Measurements from ENCODE around the gene PKP1. TPM values are rescaled to one million over a fixed set of nuclear protein-coding genes. Genes with fewer than 3 reads are reported as not detected.

PKP1 gene
- total and polyA plus RNA-seq, 8 donors = 0.17 to 2.8 (median 0.20) TPM

DNA sequence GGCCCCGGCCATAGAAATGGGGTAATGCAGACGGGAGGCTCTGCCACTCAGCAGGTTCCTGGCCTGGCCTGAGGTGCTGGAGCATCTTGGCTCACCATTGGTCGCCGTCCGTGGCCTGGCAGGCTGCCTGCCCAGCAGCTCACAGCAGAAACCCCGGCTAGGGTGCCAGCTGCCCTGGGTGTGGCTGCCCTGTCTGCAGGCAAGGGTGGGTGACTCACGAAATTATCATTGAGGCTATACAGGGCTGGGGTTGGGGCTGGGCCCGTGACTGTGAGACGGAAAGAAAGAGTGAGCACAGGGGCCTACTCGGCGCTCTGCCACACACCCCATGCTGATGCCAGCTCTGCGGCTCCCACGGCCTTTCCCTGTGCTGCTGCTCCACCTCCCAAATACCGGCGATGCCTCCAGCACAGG lies 8.0 kb upstream of the PKP1 start:
- peak; percentile 67 for ATAC-seq
- Histone ChIP-seq H3K4me3 (no peak overlapping the region), H3K36me3 (no peaks in the 10 kb centered on the region), H3K4me1 (no peaks in the 10 kb centered on the region), H3K9me3 (no peaks in the 10 kb centered on the region), H3K27me3 (peaks cover 0 to 6% of the 10 kb centered on the region in 2 donors), H3K27ac (no peak overlapping the region)
- no peak for DNase-seq
- TF ChIP-seq, protein P1, sequence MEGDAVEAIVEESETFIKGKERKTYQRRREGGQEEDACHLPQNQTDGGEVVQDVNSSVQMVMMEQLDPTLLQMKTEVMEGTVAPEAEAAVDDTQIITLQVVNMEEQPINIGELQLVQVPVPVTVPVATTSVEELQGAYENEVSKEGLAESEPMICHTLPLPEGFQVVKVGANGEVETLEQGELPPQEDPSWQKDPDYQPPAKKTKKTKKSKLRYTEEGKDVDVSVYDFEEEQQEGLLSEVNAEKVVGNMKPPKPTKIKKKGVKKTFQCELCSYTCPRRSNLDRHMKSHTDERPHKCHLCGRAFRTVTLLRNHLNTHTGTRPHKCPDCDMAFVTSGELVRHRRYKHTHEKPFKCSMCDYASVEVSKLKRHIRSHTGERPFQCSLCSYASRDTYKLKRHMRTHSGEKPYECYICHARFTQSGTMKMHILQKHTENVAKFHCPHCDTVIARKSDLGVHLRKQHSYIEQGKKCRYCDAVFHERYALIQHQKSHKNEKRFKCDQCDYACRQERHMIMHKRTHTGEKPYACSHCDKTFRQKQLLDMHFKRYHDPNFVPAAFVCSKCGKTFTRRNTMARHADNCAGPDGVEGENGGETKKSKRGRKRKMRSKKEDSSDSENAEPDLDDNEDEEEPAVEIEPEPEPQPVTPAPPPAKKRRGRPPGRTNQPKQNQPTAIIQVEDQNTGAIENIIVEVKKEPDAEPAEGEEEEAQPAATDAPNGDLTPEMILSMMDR (IDR thresholded peaks at IDR 0.05) = no peak
- intact Hi-C loops (cut with DNase I) = no loop called here

DNA sequence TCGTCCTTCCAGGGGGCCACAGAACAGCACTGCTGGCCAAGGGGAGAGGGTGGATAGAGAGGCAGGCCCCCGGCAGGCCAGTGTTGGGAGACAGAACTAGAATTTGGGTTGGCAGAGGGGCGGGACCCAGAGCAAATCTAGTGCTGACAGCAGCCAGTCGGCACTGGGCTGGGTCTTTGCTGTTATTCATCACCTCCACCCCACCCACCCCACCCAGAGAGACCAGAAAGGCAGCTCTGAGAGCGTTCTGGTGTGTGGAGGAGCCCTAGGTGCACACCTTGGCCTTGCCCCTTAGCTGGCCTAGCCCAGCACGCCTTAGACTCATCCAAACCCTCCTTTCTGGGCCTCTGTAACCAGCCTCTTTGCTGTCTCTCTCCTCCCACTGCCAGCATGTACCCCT lies 6.4 kb upstream of the PKP1 start:
- Histone ChIP-seq H3K4me3 (no peak overlapping the region), H3K27ac (no peak overlapping the region), H3K9me3 (no peaks in the 10 kb centered on the region), H3K4me1 (no peaks in the 10 kb centered on the region), H3K27me3 (peaks cover 0 to 22% of the 10 kb centered on the region in 2 donors), H3K36me3 (no peaks in the 10 kb centered on the region)
- DNase-seq (no peak), ATAC-seq (no peak)
- TF ChIP-seq, protein P1 (IDR thresholded peaks at IDR 0.05) = no peak
- intact Hi-C loops (cut with DNase I) = no loop called here

DNA sequence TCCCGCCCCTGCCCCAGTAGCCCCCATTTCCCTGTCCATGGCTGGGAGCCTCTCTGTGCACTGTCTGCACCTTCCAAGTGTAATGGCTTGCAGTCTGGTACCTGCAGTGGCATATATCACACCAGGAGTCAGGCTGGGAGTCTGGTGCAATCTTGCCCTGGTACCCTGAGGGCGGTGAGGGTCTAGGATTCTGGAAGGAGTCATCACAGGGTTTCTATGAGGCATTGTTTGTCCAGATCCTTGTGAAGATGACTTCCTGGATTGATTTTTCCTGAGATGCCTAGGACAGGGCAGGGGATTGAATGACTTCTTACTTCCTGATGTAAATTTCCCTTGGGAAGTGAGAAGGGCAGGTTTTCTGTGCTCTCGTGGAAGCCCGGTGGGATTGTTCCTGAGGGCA lies 5.9 kb upstream of the PKP1 start:
- DNase-seq = no peak
- no peak for ATAC-seq
- Histone ChIP-seq H3K4me3 (no peak overlapping the region), H3K27me3 (peaks cover 2 to 27% of the 10 kb centered on the region in 2 donors), H3K27ac (no peak overlapping the region), H3K36me3 (no peaks in the 10 kb centered on the region), H3K4me1 (no peaks in the 10 kb centered on the region), H3K9me3 (no peaks in the 10 kb centered on the region)
- TF ChIP-seq, protein P1 (IDR thresholded peaks at IDR 0.05) = no peak
- intact Hi-C loops (cut with DNase I) = no loop called here

DNA sequence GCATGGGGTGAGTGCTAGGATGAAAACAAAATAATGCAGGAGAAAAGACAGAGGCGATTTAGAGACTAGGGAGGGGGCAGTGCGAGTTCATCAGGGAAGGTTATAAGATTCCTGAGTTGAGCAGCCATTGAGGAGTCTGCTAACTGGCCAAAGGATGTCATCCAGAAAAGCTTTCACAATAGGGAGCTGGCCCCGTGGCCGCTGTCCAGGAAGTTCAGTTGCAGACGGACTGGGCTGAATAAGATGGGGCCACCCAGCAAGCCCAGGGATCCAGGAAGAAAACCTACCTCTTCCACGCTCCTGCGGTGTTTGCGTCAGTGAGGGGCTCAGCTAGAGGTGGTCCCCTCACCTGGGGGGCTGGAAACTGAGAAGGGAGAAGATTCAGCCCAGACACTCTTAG lies 4.0 kb upstream of the PKP1 start:
- peak; percentile 29 for ATAC-seq
- intact Hi-C loops (cut with DNase I) = no loop called here

DNA sequence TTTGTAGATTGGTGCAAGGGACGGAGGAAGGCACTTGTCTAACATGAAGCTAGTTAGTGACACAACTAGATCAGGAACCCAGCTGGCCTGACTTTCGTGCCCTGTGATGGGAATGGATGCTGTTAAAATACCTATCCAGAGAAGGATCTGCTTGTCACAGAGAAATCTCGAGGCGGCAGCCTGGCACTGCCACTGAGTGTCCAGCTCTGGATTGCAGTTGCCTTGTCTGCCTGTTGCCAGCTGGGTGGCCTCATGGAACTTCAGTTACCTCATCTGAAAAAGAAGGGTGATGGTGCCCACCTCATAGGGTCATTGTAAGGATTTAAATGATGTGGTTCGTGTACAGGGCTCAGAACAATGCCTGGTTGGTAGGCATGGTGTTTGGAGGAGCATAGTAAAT lies 2.4 kb upstream of the PKP1 start:
- ATAC-seq = no peak

More for the DNA sequence above, 4.0 kb upstream of the PKP1 start:
- DNase-seq = peak in 2 of 4 donors; percentile 32 to 65
- Histone ChIP-seq H3K27me3 (peaks cover 20 to 46% of the 10 kb centered on the region in 2 donors), H3K36me3 (no peaks in the 10 kb centered on the region), H3K4me1 (peaks cover 4 to 7% of the 10 kb centered on the region in 2 donors), H3K9me3 (no peaks in the 10 kb centered on the region), H3K27ac (no peak overlapping the region), H3K4me3 (no peak overlapping the region)
- TF ChIP-seq, protein P1 (IDR thresholded peaks at IDR 0.05) = no peak

More for the DNA sequence above, 2.4 kb upstream of the PKP1 start:
- H3K9me3 ChIP-seq = no peaks in the 10 kb centered on the region
- no peaks in the 10 kb centered on the region for H3K36me3 ChIP-seq
- no peak for DNase-seq
- no peak overlapping the region for H3K27ac ChIP-seq
- peaks cover 4 to 7% of the 10 kb centered on the region in 2 donors for H3K4me1 ChIP-seq
- no peak overlapping the region for H3K4me3 ChIP-seq
- TF ChIP-seq, protein P1 (IDR thresholded peaks at IDR 0.05) = no peak
- H3K27me3 ChIP-seq = peaks cover 21 to 59% of the 10 kb centered on the region in 2 donors
- intact Hi-C loops (cut with DNase I) = no loop called here

Measured in left lung (tissue), 10 donors.